ENCODE measurements around the gene PCDH15.

PCDH15 gene

GRCh38 chr10:54342058-54342457, 459.0 kb downstream of the PCDH15 start:
- DNase-seq, result no peak

- no peak for DNase-seq
These were observed 465.7 kb downstream of the PCDH15 start for GRCh38 chr10:54335296-54335695.

DNA sequence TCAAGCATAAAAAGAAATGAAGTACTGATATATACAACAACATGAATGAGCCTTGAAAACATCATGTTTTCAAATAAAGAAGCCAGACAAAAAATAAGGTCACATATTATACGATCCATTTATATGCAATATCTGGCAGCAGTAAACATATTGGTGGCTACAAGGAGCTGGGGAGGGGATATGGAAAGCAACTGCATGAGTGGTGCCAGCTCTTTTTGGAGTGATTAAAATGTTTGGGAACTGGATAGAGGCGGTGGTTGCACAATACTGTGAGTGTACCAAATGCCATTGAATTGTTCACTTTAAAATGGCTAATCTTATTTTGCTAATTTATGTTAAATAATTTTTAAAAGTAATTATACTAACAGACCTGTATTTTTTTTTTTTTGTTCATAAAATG, 481.7 kb downstream of the PCDH15 start:
- DNase-seq, result no peak

DNA sequence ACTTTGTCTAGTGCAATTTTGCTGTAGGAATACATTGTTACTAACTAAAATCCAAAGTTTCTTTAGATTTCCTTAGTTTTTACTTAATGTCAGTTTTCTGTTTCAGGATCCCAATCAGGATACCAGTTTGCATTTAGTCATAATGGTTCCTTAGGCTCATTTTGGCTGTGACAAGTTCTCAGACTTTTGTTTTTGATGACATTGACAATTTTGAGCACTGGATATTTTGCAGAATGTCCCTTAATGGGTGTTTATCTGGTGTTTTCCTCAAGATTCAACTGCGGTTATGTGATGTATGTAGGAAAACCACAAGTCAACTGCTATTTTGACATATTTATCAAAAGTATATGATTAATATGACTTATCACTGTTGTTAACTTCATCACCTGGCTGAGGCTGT, 482.6 kb downstream of the PCDH15 start:
- no peak for DNase-seq

GRCh38 chr10:54314430-54314829, 486.6 kb downstream of the PCDH15 start:
- DNase-seq, result no peak

DNA sequence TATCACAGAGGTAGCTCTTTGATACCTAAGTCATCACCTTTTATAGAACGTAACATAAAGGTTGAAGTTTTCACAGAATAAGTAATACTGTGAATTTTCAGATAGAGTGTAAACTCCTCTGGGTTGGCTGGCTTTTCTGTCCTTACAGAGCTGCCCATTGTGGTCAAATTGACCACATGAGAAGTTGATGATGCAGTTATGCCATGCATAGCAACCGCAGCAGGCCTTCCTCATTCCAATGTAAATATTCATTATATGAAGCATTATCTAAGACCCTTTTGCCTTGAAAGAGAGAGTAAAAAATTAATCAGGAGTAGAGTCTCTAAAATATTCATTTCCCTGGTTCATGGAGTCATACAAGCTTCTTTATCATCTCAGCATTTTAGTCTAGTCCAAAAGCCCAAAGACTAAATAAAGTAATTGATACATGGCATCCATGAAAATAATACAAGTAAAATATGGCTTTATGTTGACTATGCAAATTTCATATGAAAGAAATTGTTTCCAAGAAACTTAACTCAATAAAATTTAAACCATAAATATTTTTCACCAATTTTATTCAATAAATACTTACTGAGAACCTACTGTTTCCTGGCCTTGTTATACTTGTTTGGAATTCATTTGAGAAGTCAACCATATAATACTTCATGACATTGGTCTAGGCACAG, 516.4 kb downstream of the PCDH15 start:
- no peak for DNase-seq

- no peak for DNase-seq
These were observed 519.0 kb downstream of the PCDH15 start for GRCh38 chr10:54282012-54282411.

- no peak for DNase-seq
These were observed 534.6 kb downstream of the PCDH15 start for GRCh38 chr10:54266395-54266794.

- no peak for DNase-seq
These were observed 538.3 kb downstream of the PCDH15 start for GRCh38 chr10:54262726-54263125.

DNA sequence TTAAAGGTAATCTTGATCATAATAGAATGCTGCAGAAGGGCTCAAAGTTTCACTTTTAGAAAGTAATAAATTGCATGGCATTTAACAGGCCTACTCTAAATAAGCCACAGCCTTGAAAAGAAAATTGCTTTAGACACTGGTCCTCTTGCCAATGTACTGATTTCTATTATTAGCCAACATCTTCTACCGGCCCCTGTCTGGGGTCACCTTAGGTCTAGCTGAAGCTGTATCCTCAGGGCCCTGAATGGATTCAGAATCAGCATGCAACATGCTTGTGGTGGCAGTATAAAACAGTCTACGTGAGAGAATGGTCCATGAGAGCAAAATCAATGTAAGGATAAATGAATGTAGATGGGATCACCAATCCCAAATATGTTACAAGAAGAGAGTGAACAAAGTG, 541.9 kb downstream of the PCDH15 start:
- no peak for DNase-seq

- no peak for DNase-seq
These were observed 566.2 kb downstream of the PCDH15 start for GRCh38 chr10:54234832-54235231.

GRCh38 chr10:54203401-54203800, 597.6 kb downstream of the PCDH15 start:
- no peak for DNase-seq

GRCh38 chr10:54198051-54198450, 603.0 kb downstream of the PCDH15 start:
- no peak for DNase-seq

- no peak for DNase-seq
These were observed 606.2 kb downstream of the PCDH15 start for GRCh38 chr10:54194806-54195205.

GRCh38 chr10:54159924-54160323, 641.1 kb downstream of the PCDH15 start:
- no peak for DNase-seq

DNA sequence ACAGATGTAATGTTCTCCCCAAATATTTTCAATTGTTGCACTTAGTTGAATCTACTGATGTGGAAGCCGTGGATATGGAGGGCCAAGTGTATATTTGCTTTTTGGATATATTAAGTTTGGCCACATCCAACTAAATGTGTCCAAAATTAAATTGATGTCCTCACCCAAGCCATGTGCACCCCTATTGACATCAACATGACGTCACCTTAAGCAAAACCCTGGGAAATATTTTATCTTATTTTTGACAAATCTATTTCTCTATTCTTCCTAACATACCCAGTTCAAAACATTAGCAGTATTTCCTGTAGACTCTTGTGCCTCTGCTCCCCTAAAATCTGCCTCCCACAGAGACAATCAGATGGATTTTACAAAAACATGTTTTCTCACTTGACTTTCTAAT, 652.5 kb downstream of the PCDH15 start:
- DNase-seq, result no peak

- no peak for DNase-seq
These were observed 661.1 kb downstream of the PCDH15 start for GRCh38 chr10:54139819-54140428.

DNA sequence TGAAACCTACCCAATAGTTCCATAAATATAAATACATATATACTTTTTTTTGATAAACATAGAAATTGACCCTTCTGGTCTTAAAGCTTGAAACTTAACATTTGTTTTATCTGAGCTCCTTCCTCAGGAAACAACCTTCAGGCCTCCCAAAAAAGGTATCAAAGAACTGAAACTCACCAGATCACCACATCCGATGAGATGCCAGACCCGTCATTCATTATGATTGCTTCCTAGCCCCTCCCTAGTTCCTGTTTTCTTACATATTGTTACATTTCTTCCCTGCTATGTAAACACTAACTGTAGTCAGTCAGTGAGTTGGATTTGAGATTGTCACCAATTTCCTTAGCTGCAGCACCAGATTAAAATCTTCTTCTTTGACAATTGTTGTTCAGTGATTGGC, 663.6 kb downstream of the PCDH15 start:
- no peak for DNase-seq

DNA sequence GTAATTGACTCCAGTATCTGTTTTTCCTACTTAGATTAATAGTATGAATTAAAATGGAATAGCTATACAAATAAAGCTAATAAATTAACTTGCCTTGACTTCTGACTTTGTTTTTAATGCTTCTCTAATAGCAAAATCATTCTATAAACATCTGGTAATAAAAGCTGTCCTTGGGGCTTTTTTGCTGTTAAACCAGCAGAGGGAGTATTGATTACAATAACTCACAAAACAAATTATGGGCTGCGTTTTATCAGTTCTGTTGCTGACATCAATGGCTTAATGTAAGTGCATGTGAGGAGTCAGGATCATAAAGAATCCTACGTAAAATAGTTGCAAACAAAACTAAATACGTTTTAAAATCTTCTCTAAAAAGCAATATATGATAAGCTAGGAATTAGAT, 667.8 kb downstream of the PCDH15 start:
- no peak for DNase-seq

- DNase-seq, result no peak
These were observed 669.2 kb downstream of the PCDH15 start for GRCh38 chr10:54131833-54132232.

GRCh38 chr10:54130394-54130793, 670.6 kb downstream of the PCDH15 start:
- no peak for DNase-seq

- DNase-seq, result no peak
These were observed 675.8 kb downstream of the PCDH15 start for GRCh38 chr10:54125098-54125747.

DNA sequence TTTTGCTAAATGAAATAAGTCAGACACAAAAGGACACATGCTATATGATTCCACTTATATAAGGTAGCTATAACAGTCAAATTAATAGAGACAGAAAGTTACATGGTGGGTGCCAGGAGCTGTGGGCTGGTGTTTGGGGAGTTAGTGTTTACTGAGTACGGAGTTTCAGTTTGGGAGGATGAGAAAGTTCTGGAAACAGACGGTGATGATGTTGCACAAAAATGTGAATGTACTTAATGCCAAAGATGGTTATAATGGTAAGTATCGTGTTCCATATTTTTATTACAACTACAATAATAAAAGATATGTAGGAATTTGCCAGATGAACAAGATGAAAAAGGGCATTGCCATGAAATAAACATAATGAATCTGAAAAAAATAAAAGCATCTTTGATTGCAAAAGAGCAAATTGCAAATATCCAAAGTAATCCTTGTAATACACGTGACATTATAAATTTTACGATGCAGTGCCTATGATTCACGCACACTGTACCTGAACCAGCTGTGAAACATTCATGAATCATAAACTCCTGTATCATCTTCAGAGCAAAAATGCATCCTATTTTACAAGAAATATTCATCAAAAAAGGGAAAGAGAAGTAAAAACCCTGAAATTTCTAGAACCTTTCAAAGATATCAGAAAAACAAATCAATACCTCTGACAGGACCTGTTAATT, 676.7 kb downstream of the PCDH15 start:
- no peak for DNase-seq

GRCh38 chr10:54120806-54121205, 680.2 kb downstream of the PCDH15 start:
- DNase-seq, result no peak
